ENCODE data around the gene GLB1L.
A peak's percentile ranks its signal among the peaks of the same experiment; 100 is the strongest.

Gene GLB1L

GRCh38 chr2:219219784-219220532 lies 25.3 kb downstream of the GLB1L start:
- no peak for DNase-seq

- peak; percentile 90 for DNase-seq
Measured at GRCh38 chr2:219218732-219219701, 26.2 kb downstream of the GLB1L start, which contains the start of gene ABCB6. TSS of gene ABCB6 (minus strand) at chr2:219218958. CDS start at chr2:219218673, 285 bp downstream.

- DNase-seq, result peak; percentile 73
Measured at GRCh38 chr2:219218217-219218731, 27.0 kb downstream of the GLB1L start.

- no peak for DNase-seq
Measured at GRCh38 chr2:219216535-219216915, 28.7 kb downstream of the GLB1L start.

- DNase-seq, result no peak
Measured at GRCh38 chr2:219215871-219216534, 29.2 kb downstream of the GLB1L start.

- no peak for DNase-seq
Measured at GRCh38 chr2:219214786-219215185, 30.5 kb downstream of the GLB1L start.

- no peak for DNase-seq
Measured at GRCh38 chr2:219214141-219214540, 31.1 kb downstream of the GLB1L start.

GRCh38 chr2:219213486-219214071 lies 31.7 kb downstream of the GLB1L start:
- no peak for DNase-seq

- no peak for DNase-seq
Measured at GRCh38 chr2:219213026-219213415, 32.2 kb downstream of the GLB1L start.

GRCh38 chr2:219210886-219211362 lies 34.3 kb downstream of the GLB1L start:
- no peak for DNase-seq

GRCh38 chr2:219210196-219210885 lies 34.9 kb downstream of the GLB1L start:
- no peak for DNase-seq

- no peak for DNase-seq
Measured at GRCh38 chr2:219209236-219210195, 35.7 kb downstream of the GLB1L start.

GRCh38 chr2:219207884-219208740 lies 37.1 kb downstream of the GLB1L start:
- no peak for DNase-seq

- no peak for DNase-seq
Measured at GRCh38 chr2:219207134-219207883, 37.9 kb downstream of the GLB1L start.

GRCh38 chr2:219206328-219207133 lies 38.7 kb downstream of the GLB1L start, which contains the start of gene ZFAND2B:
TSS of gene ZFAND2B (plus strand) at chr2:219206782. CDS start at chr2:219206988, 206 bp downstream.
- peak; percentile 87 for DNase-seq

GRCh38 chr2:219205981-219206327 lies 39.3 kb downstream of the GLB1L start:
- DNase-seq, result no peak

- DNase-seq, result no peak
Measured at GRCh38 chr2:219205165-219205538, 40.1 kb downstream of the GLB1L start.

Measured in NCI-H146 (cell line).